Activated CD8-positive, alpha-beta T cell treated with anti-CD3 and anti-CD28 coated beads for 36 hours (primary cell): ENCODE data around the gene CD200. TPM values are rescaled to one million over a fixed set of nuclear protein-coding genes. Genes with fewer than 3 reads are reported as not detected.

Source experiments
- ATAC-seq: fragments of 200-7000 bp; cut with Tn5 transposase; one replicate; pipeline ENCODE4 v1.10.0; 2021; ENCODE audit warnings: mild to moderate bottlenecking, moderate library complexity
- CTCF ChIA-PET: fragments of 350-600 bp; sonication (Branson Sonifier 250); formaldehyde crosslinking; loops from one replicate; lab custom pipeline; 2021; ENCODE audit warnings: antibody characterized with exemption; lab: Charles Lee
- POLR2A ChIA-PET: fragments of 350-600 bp; sonication (Branson Sonifier 250); formaldehyde crosslinking; loops from one replicate; lab custom pipeline; 2021; ENCODE audit warnings: antibody characterized with exemption; lab: Charles Lee
- DNase-seq: peaks from one replicate; pipeline ENCODE4 v3.0.0-alpha.2; 2020
- H3K27ac Mint-ChIP-seq: one replicate; pipeline ENCODE4 v1.8.0; 2021; ENCODE audit warnings: mild to moderate bottlenecking, mixed read lengths
- H3K27me3 Mint-ChIP-seq: one replicate; pipeline ENCODE4 v1.8.0; 2021; ENCODE audit warnings: mixed read lengths
- H3K36me3 Mint-ChIP-seq: one replicate; pipeline ENCODE4 v1.8.0; 2021; ENCODE audit warnings: low read depth, mixed read lengths
- H3K4me1 Mint-ChIP-seq: one replicate; pipeline ENCODE4 v1.8.0; 2021; ENCODE audit warnings: low read depth, mixed read lengths
- H3K4me3 Mint-ChIP-seq: one replicate; pipeline ENCODE4 v1.8.0; 2021; ENCODE audit warnings: mild to moderate bottlenecking, moderate library complexity, mixed read lengths
- H3K9me3 Mint-ChIP-seq: one replicate; pipeline ENCODE4 v1.8.0; 2021; ENCODE audit warnings: mixed read lengths
- intact Hi-C: fragments of 100-400 bp; cut with micrococcal nuclease; formaldehyde crosslinking; loops from one replicate; pipeline ENCODE4 v1.10.0; 2022
- total RNA-seq, 2 experiments: library from RNA; stranded (reverse); gene quantifications; one replicate each; pipeline ENCODE4 v1.2.3, GENCODE V29; 2021
- TF ChIP-seq, protein P1 (sequence below): fragments of 200-600 bp; IDR thresholded peaks from one replicate; pipeline ENCODE4 v1.8.0; 2022; ENCODE audit warnings: antibody characterized with exemption, mild to moderate bottlenecking

CD200 gene
- total RNA-seq, 2 experiments from 2014 or later = 15.7 to 16.7 TPM

DNA sequence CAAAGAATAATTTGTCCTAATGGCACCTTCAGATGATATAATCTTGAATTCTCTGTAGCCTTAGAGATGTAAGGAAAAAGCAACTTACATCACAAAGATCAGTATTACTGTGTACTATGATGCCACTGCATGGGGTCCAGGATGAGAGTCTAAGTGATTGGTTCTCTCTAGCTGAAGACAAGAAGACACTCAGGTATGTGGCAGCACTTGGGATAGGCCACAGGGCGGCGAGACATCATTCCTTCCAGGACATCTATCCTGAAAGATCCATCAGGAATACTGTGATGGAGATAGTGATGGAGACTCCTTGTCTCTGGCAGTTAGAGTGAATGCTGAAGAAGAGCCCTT lies 2.5 kb downstream of the CD200 start:
- TF ChIP-seq, protein P1, sequence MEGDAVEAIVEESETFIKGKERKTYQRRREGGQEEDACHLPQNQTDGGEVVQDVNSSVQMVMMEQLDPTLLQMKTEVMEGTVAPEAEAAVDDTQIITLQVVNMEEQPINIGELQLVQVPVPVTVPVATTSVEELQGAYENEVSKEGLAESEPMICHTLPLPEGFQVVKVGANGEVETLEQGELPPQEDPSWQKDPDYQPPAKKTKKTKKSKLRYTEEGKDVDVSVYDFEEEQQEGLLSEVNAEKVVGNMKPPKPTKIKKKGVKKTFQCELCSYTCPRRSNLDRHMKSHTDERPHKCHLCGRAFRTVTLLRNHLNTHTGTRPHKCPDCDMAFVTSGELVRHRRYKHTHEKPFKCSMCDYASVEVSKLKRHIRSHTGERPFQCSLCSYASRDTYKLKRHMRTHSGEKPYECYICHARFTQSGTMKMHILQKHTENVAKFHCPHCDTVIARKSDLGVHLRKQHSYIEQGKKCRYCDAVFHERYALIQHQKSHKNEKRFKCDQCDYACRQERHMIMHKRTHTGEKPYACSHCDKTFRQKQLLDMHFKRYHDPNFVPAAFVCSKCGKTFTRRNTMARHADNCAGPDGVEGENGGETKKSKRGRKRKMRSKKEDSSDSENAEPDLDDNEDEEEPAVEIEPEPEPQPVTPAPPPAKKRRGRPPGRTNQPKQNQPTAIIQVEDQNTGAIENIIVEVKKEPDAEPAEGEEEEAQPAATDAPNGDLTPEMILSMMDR = no peak
- Mint-ChIP-seq H3K9me3 (no peaks in the 10 kb centered on the region), H3K27ac (peak overlapping the region; percentile 93), H3K27me3 (no peaks in the 10 kb centered on the region), H3K36me3 (peaks cover 37% of the 10 kb centered on the region), H3K4me1 (peaks cover 54% of the 10 kb centered on the region), H3K4me3 (peak overlapping the region; percentile 90)
- ATAC-seq (peak; percentile 21), DNase-seq (no peak)
- ChIA-PET POLR2A (no interaction called here), CTCF (interaction anchor here (0.8 to 4.3 kb wide), 7 partner anchors 9 to 224 kb away, joined by 3 to 22 read pairs (median 4); partner anchors contain the start of gene SLC9C1)
- intact Hi-C loops = no loop called here

DNA sequence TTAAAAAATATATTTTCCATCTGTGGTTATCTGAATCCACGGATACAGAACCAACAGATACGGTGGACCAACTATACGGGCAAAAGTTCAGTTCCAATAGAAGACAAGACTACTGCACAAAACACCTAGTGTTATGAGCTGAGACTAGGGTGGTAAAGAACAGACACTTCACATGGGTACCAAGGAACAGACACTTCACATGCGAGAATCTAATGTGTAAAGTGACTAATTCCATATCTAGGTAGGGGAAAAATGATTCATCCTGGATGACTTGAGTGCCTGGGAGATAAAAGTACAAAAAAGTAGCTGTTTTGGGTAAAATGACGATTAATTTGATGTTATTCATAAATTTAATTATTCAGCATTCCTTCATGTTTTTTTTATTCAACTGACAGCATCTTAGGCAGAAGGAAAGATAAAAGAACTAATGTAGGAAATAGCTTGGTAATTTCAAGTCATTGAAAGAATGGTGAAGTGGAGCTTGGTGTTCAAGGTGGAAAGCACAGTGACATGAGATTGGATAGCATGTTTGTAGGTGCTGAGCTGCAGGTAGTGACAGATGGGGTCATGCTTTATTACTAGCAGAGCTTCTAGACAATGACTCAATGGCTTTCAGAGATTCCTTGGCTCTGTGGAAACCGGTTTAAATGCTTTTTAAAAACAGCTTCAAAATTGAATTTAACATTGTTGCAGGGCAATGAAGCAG lies 5.2 kb downstream of the CD200 start:
- H3K9me3 Mint-ChIP-seq = no peaks in the 10 kb centered on the region
- peak overlapping the region; percentile 28 for H3K4me3 Mint-ChIP-seq
- ATAC-seq (peak; percentile 57), DNase-seq (no peak)
- TF ChIP-seq, protein P1 = no peak
- H3K4me1 Mint-ChIP-seq = peaks cover 63% of the 10 kb centered on the region
- peaks cover 54% of the 10 kb centered on the region for H3K36me3 Mint-ChIP-seq
- intact Hi-C loops = no loop called here
- no peaks in the 10 kb centered on the region for H3K27me3 Mint-ChIP-seq
- peak overlapping the region; percentile 75 for H3K27ac Mint-ChIP-seq
- ChIA-PET CTCF (interaction anchor here (0.8 to 2.4 kb wide), 9 partner anchors 13 to 182 kb away, joined by 3 to 6 read pairs (median 3); no protein-coding TSS in a partner anchor), POLR2A (interaction anchor here (0.9 to 1.2 kb wide), 2 partner anchors 98 to 136 kb away, joined by 3 to 4 read pairs; no protein-coding TSS in a partner anchor)

DNA sequence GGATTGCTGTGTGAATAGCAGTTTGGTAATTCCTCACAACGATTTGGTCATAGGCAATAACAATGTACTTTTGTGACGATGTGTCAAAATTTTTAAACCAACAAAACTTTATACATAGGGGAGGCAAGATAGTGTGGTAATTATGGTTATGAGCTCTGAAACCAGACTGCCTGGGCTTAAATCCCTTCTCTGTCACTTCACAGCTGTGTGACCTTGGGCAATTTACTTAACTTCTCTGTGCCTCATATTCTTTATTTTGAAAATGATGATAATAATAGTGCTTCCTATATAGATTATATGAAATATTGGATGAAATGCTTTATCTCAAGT lies 5.7 kb downstream of the CD200 start:
- DNase-seq (no peak), ATAC-seq (no peak)
- TF ChIP-seq, protein P1 = no peak
- Mint-ChIP-seq H3K9me3 (no peaks in the 10 kb centered on the region), H3K27me3 (no peaks in the 10 kb centered on the region), H3K27ac (peak overlapping the region; percentile 75), H3K36me3 (peaks cover 57% of the 10 kb centered on the region), H3K4me1 (peaks cover 63% of the 10 kb centered on the region), H3K4me3 (no peak overlapping the region)
- intact Hi-C loops = no loop called here
- ChIA-PET POLR2A (interaction anchor here (0.9 to 1.2 kb wide), 2 partner anchors 98 to 170 kb away, joined by 3 read pairs; no protein-coding TSS in a partner anchor), CTCF (interaction anchor here (1.0 to 2.4 kb wide), 7 partner anchors 12 to 181 kb away, joined by 3 to 6 read pairs (median 4); no protein-coding TSS in a partner anchor)

DNA sequence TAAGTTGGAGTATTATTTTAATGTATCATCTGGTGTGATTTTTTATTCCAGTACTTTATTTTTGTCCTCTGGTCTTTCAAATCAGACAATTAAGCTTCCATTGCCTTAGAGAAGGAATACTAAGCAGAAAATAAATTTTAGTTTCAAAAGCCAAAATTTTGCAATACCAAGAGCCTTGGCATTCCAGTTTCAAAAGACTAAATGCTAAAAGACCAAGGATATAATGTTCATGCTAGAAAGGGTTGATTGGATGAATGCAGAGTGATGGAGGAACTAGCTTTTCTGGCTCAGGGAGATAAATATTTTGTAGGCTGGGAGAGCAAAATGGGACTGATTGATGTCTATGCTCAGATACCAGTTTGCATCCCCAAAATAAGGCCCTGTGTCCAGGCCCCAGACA lies 6.2 kb downstream of the CD200 start:
- TF ChIP-seq, protein P1 = no peak
- H3K4me3 Mint-ChIP-seq = no peak overlapping the region
- intact Hi-C loops = no loop called here
- H3K9me3 Mint-ChIP-seq = no peaks in the 10 kb centered on the region
- CTCF ChIA-PET = interaction anchor here (1.1 to 2.4 kb wide), 3 partner anchors 23 to 34 kb away, joined by 3 to 6 read pairs (median 4); no protein-coding TSS in a partner anchor
- peaks cover 60% of the 10 kb centered on the region for H3K36me3 Mint-ChIP-seq
- no peak for ATAC-seq
- POLR2A ChIA-PET = interaction anchor here (0.9 kb wide), 1 partner anchor 170 kb away, joined by 3 read pairs; no protein-coding TSS in a partner anchor
- DNase-seq = no peak
- peaks cover 61% of the 10 kb centered on the region for H3K4me1 Mint-ChIP-seq
- no peaks in the 10 kb centered on the region for H3K27me3 Mint-ChIP-seq
- no peak overlapping the region for H3K27ac Mint-ChIP-seq

DNA sequence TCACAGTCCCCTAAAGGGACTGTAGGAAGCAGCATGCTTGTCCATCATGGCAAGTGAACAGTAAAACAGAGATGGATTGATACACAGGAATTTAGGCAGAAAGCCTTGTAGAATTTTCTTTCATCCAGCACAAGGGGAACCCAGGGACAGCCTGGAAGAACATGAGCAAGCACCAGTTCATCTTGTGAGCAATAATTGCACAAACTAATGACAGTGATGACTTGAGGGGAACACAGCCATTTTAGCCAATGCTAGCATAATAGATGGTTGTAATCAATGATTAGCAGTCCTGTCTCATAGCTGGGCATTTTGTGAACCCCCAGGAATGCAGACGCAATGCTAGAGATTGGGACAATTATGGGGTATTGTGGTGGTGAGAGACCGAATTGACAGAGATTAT lies 6.7 kb downstream of the CD200 start:
- Mint-ChIP-seq H3K4me3 (no peak overlapping the region), H3K4me1 (peaks cover 59% of the 10 kb centered on the region), H3K9me3 (no peaks in the 10 kb centered on the region), H3K36me3 (peaks cover 64% of the 10 kb centered on the region), H3K27me3 (no peaks in the 10 kb centered on the region), H3K27ac (no peak overlapping the region)
- ChIA-PET CTCF (no interaction called here), POLR2A (interaction anchor here (0.5 to 0.9 kb wide), 2 partner anchors 75 to 169 kb away, joined by 3 read pairs; no protein-coding TSS in a partner anchor)
- TF ChIP-seq, protein P1 = no peak
- ATAC-seq (no peak), DNase-seq (no peak)
- intact Hi-C loops = no loop called here
